Upper lobe of left lung (tissue), 6 donors: ENCODE results near the gene HIF3A. TPM values are rescaled to one million over a fixed set of nuclear protein-coding genes. Genes with fewer than 3 reads are reported as not detected.
"Not testable (repeated sequence)": the region's sequence is repeated elsewhere in the genome, so short reads cannot be mapped to it uniquely, and the experiment has no call there.

ENCODE experiments used
- ATAC-seq, 2 donors: fragments of 200-7000 bp; cut with Tn5 transposase; one replicate each; pipeline ENCODE4 v1.9.1; 2022; ENCODE audit warnings: mild to moderate bottlenecking in 2 of 2, moderate library complexity in 2 of 2; ENCODE audit not compliant: low FRiP score in 2 of 2
- DNase-seq, 2 donors: peaks; one replicate each; pipeline ENCODE4 v3.0.0-alpha.2; 2019 to 2020
- H3K27ac ChIP-seq, 4 donors: fragments of 200-600 bp; sonication (generic); one replicate each; pipeline ENCODE4 v1.5.1; 2016 to 2019
- H3K27me3 ChIP-seq, 4 donors: fragments of 200-600 bp; sonication (generic); one replicate each; pipeline ENCODE4 v1.5.1; 2017 to 2019
- H3K36me3 ChIP-seq, 4 donors: fragments of 200-600 bp; sonication (generic); one replicate each; pipeline ENCODE4 v1.5.1; 2016 to 2019
- H3K4me1 ChIP-seq, 4 donors: fragments of 200-600 bp; sonication (generic); one replicate each; pipeline ENCODE4 v1.5.1; 2018 to 2019
- H3K4me3 ChIP-seq, 4 donors: fragments of 200-600 bp; sonication (generic); one replicate each; pipeline ENCODE4 v1.5.1; 2017 to 2019; ENCODE audit warnings: mild to moderate bottlenecking in 2 of 4, moderate library complexity in 1 of 4
- H3K9me3 ChIP-seq, 4 donors: fragments of 200-600 bp; sonication (generic); one replicate each; pipeline ENCODE4 v1.5.1; 2018 to 2019
- CTCF ChIP-seq, 6 experiments: fragments of 450-650 bp in 4 of 6; fragments of 200-600 bp in 2 of 6; sonication (generic) in 2 of 6; IDR thresholded peaks; one replicate each; pipeline ENCODE4 v1.5.1; 2016 to 2019; ENCODE audit warnings: antibody characterized with exemption in 6 of 6
- EP300 ChIP-seq, 4 donors: sonication (generic); formaldehyde crosslinking; IDR thresholded peaks; one replicate each; pipeline ENCODE4 v1.5.1; 2017; ENCODE audit warnings: antibody characterized with exemption in 4 of 4, control low read depth in 2 of 4
- POLR2A ChIP-seq, 4 donors: fragments of 450-650 bp; IDR thresholded peaks; one replicate each; pipeline ENCODE4 v1.5.1; 2016 to 2017; ENCODE audit warnings: antibody characterized with exemption in 4 of 4, mild to moderate bottlenecking in 2 of 4
- POLR2AphosphoS5 ChIP-seq, 2 donors: sonication (generic); formaldehyde crosslinking; IDR thresholded peaks; one replicate each; pipeline ENCODE4 v1.5.1; 2017; ENCODE audit warnings: antibody characterized with exemption in 2 of 2
- WGBS, 2 donors: methylation state at CpG; one replicate each; pipeline ENCODE4 v1.1.5; 2017 to 2018; 5-methylcytosine and 5-hydroxymethylcytosine counted together
- total RNA-seq, 6 donors: library from RNA; depleted of rRNA in 4 of 6; stranded (reverse); fragments of >200 nt in 4 of 6; gene quantifications; one replicate each; pipeline versions ENCODE4 v1.1.0 to v1.2.1, GENCODE V29; 2016 to 2021
- donor health status: DM: no; HTN: no; CAD: no; lungs with moderate emphysema.
- donor health status: DM: no; HTN: yes; CAD: no; lungs with severe emphysema.

HIF3A gene
- total RNA-seq, 6 donors from 2014 or later, result 42.3 to 1,057 (median 61.3) TPM

- not testable (repeated sequence) for H3K9me3 ChIP-seq, H3K4me1 ChIP-seq, H3K36me3 ChIP-seq, H3K27ac ChIP-seq, H3K27me3 ChIP-seq, H3K4me3 ChIP-seq
- WGBS, 2 donors, result 33 to 40% methylated on average over 11 of the region's 11 CpGs
- TF ChIP-seq EP300 (IDR thresholded peaks at IDR 0.05), result peak in 1 of 4 donors; percentile 13
- TF ChIP-seq POLR2AphosphoS5 (IDR thresholded peaks at IDR 0.05), result peak in 1 of 2 donors; percentile 32
- DNase-seq (peak in 1 of 2 donors; percentile 36), ATAC-seq (peak in 1 of 2 donors; percentile 62)
Observed at GRCh38 chr19:46262684-46263296, 34.1 kb upstream of the HIF3A start.

- H3K4me3 ChIP-seq, H3K27ac ChIP-seq, ATAC-seq, H3K36me3 ChIP-seq, H3K4me1 ChIP-seq, H3K27me3 ChIP-seq, DNase-seq, H3K9me3 ChIP-seq: not testable (repeated sequence)
- 72 to 82% methylated on average over 5 of the region's 5 CpGs for WGBS, 2 donors
Observed at GRCh38 chr19:46264801-46265200, 32.0 kb upstream of the HIF3A start.

GRCh38 chr19:46265217-46265828, 31.5 kb upstream of the HIF3A start:
- ATAC-seq, result peak; percentile 77 to 90
- DNase-seq, result peak in 1 of 2 donors; percentile 46
- WGBS, 2 donors, result 15 to 27% methylated on average over 10 of the region's 10 CpGs

GRCh38 chr19:46269101-46269500, 27.7 kb upstream of the HIF3A start:
- TF ChIP-seq POLR2AphosphoS5 (IDR thresholded peaks at IDR 0.05) (no peak), CTCF (IDR thresholded peaks at IDR 0.05) (no peak), EP300 (IDR thresholded peaks at IDR 0.05) (no peak), POLR2A (IDR thresholded peaks at IDR 0.05) (no peak)
- peak in 1 of 2 donors; percentile 14 for DNase-seq
- no peak overlapping the region for H3K27ac ChIP-seq
- H3K27me3 ChIP-seq, result peaks cover 0 to 3% (median 0%) of the 10 kb centered on the region in 4 donors
- H3K9me3 ChIP-seq, result no peaks in the 10 kb centered on the region
- no peak overlapping the region for H3K4me3 ChIP-seq
- no peaks in the 10 kb centered on the region for H3K4me1 ChIP-seq
- 78 to 83% methylated on average over 7 of the region's 7 CpGs for WGBS, 2 donors
- ATAC-seq, result no peak
- no peaks in the 10 kb centered on the region for H3K36me3 ChIP-seq

More at GRCh38 chr19:46265217-46265828, 31.5 kb upstream of the HIF3A start:
- Histone ChIP-seq H3K9me3 (no peaks in the 10 kb centered on the region), H3K4me1 (peaks cover 0 to 5% (median 2%) of the 10 kb centered on the region in 4 donors), H3K27ac (no peak overlapping the region), H3K27me3 (peaks cover 0 to 3% (median 0%) of the 10 kb centered on the region in 4 donors), H3K36me3 (no peaks in the 10 kb centered on the region), H3K4me3 (no peak overlapping the region)
- TF ChIP-seq CTCF (IDR thresholded peaks at IDR 0.05) (peak; percentile 85 to 93 (median 88)), EP300 (IDR thresholded peaks at IDR 0.05) (no peak), POLR2AphosphoS5 (IDR thresholded peaks at IDR 0.05) (no peak), POLR2A (IDR thresholded peaks at IDR 0.05) (no peak)

- no peaks in the 10 kb centered on the region for H3K9me3 ChIP-seq
- ATAC-seq (no peak), DNase-seq (peak in 1 of 2 donors; percentile 22)
- peaks cover 0 to 3% (median 0%) of the 10 kb centered on the region in 4 donors for H3K27me3 ChIP-seq
- 47 to 51% methylated on average over 17 of the region's 17 CpGs for WGBS, 2 donors
- no peaks in the 10 kb centered on the region for H3K36me3 ChIP-seq
- no peaks in the 10 kb centered on the region for H3K4me1 ChIP-seq
- H3K4me3 ChIP-seq, result no peak overlapping the region
- H3K27ac ChIP-seq, result no peak overlapping the region
- no peak for TF ChIP-seq EP300 (IDR thresholded peaks at IDR 0.05)
- TF ChIP-seq POLR2AphosphoS5 (IDR thresholded peaks at IDR 0.05), result no peak
- no peak for TF ChIP-seq POLR2A (IDR thresholded peaks at IDR 0.05)
- TF ChIP-seq CTCF (IDR thresholded peaks at IDR 0.05), result no peak
Observed at GRCh38 chr19:46270521-46271256, 26.2 kb upstream of the HIF3A start.
